ENCODE measurements around the gene PANX3. TPM values are rescaled to one million over a fixed set of nuclear protein-coding genes. Genes with fewer than 3 reads are reported as not detected.

The PANX3 gene
- total and polyA plus RNA-seq, 2 of the 13 experiments (the other 11 are each of a cell fraction or from before 2014, with no cell fraction given): not detected

DNA sequence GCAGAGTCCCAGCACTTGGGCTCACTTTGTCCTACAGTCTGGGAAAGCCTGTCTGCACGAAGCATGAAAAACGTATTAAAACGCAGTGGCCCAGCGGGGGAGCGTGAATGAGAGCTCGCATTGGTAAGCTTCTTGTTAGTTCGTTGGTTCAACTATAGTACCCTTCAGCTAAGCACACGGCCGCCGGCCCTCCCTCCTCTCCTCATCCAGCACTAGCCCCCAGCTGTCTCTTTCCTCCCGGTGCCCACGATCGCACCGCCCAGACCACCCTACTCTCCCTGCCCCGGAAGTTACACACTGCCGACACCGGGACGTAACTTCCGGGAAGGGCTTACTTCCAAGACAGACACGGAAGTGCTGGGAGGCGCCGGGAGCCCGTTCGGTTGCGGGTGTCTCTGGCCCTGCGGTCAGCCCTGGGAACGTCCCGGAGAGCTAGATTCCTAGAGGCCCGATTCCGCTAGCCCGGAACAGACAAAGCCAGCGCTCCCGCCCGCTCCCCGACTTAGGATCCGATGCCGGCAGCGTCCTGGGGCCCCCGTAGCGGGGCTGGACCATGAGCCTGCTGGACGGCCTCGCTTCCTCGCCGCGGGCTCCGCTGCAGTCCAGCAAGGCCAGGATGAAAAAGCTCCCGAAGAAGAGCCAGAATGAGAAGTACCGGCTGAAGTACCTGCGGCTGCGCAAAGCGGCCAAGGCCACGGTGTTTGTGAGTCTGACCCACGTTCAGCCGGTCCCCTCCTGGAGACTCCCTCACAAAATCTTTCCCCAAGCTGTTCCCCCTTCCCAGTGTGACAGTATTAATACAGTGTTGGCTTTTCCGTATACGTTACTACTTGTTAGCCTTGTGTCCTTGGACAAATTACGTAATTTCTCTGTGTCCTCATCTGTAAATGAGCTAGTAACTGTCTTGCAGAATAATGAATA is 11.6 kb downstream of the PANX3 start, which contains the start of gene TBRG1 (continued):
- TF ChIP-seq ATF7 (IDR thresholded peaks at IDR 0.05) (no peak), ATF7 (CRISPR knock-in tag; IDR thresholded peaks at IDR 0.05) (peak; percentile 56; the same call in 1 of the 2 replicates), SOX6 (IDR thresholded peaks at IDR 0.05) (no peak), SOX6 (CRISPR knock-in tag; IDR thresholded peaks at IDR 0.05) (peak; percentile 73), ZNF550 (CRISPR knock-in tag; IDR thresholded peaks at IDR 0.05; ENCODE audit: borderline replicate concordance) (no peak), NCOA5 (CRISPR knock-in tag; IDR thresholded peaks at IDR 0.05) (no peak), U2AF2 (IDR thresholded peaks at IDR 0.05; ENCODE audit: low read depth, low read length) (0 out of 2 replicates have a peak, but pooled peaks have one; percentile 57), SRSF1 (optimal IDR thresholded peaks at IDR 0.05; ENCODE audit: low read depth, low read length) (peak; percentile 98), SALL1 (CRISPR knock-in tag; IDR thresholded peaks at IDR 0.05) (peak; percentile 70), ZFP90 (CRISPR knock-in tag; IDR thresholded peaks at IDR 0.05; ENCODE audit: borderline replicate concordance) (peak; percentile 77; the same call in 1 of the 2 replicates), ZNF746 (CRISPR knock-in tag; IDR thresholded peaks at IDR 0.05) (peak; percentile 68; the same call in 1 of the 2 replicates), ZFP36L1 (CRISPR knock-in tag; IDR thresholded peaks at IDR 0.05) (no peak), MAFK (conservative IDR thresholded peaks at IDR 0.05 in 1 of 2, IDR thresholded peaks at IDR 0.05 in 1 of 2; ENCODE audit: low read length in 2 of 2) (no peak), XBP1 (CRISPR knock-in tag; IDR thresholded peaks at IDR 0.05) (no peak), ZNF562 (CRISPR knock-in tag; IDR thresholded peaks at IDR 0.05; ENCODE audit: borderline replicate concordance) (no peak), ZNF557 (CRISPR knock-in tag; IDR thresholded peaks at IDR 0.05) (peak; percentile 24; the same call in 1 of the 2 replicates)
- TF ChIP-seq, protein P1, sequence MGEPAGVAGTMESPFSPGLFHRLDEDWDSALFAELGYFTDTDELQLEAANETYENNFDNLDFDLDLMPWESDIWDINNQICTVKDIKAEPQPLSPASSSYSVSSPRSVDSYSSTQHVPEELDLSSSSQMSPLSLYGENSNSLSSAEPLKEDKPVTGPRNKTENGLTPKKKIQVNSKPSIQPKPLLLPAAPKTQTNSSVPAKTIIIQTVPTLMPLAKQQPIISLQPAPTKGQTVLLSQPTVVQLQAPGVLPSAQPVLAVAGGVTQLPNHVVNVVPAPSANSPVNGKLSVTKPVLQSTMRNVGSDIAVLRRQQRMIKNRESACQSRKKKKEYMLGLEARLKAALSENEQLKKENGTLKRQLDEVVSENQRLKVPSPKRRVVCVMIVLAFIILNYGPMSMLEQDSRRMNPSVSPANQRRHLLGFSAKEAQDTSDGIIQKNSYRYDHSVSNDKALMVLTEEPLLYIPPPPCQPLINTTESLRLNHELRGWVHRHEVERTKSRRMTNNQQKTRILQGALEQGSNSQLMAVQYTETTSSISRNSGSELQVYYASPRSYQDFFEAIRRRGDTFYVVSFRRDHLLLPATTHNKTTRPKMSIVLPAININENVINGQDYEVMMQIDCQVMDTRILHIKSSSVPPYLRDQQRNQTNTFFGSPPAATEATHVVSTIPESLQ (CRISPR knock-in tag; conservative IDR thresholded peaks at IDR 0.05): 0 out of 2 replicates have a peak, but pooled peaks have one; percentile 53
- TF ChIP-seq, protein P2, sequence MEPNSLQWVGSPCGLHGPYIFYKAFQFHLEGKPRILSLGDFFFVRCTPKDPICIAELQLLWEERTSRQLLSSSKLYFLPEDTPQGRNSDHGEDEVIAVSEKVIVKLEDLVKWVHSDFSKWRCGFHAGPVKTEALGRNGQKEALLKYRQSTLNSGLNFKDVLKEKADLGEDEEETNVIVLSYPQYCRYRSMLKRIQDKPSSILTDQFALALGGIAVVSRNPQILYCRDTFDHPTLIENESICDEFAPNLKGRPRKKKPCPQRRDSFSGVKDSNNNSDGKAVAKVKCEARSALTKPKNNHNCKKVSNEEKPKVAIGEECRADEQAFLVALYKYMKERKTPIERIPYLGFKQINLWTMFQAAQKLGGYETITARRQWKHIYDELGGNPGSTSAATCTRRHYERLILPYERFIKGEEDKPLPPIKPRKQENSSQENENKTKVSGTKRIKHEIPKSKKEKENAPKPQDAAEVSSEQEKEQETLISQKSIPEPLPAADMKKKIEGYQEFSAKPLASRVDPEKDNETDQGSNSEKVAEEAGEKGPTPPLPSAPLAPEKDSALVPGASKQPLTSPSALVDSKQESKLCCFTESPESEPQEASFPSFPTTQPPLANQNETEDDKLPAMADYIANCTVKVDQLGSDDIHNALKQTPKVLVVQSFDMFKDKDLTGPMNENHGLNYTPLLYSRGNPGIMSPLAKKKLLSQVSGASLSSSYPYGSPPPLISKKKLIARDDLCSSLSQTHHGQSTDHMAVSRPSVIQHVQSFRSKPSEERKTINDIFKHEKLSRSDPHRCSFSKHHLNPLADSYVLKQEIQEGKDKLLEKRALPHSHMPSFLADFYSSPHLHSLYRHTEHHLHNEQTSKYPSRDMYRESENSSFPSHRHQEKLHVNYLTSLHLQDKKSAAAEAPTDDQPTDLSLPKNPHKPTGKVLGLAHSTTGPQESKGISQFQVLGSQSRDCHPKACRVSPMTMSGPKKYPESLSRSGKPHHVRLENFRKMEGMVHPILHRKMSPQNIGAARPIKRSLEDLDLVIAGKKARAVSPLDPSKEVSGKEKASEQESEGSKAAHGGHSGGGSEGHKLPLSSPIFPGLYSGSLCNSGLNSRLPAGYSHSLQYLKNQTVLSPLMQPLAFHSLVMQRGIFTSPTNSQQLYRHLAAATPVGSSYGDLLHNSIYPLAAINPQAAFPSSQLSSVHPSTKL (CRISPR knock-in tag; IDR thresholded peaks at IDR 0.05): peak; percentile 56
- TF ChIP-seq, protein P3, sequence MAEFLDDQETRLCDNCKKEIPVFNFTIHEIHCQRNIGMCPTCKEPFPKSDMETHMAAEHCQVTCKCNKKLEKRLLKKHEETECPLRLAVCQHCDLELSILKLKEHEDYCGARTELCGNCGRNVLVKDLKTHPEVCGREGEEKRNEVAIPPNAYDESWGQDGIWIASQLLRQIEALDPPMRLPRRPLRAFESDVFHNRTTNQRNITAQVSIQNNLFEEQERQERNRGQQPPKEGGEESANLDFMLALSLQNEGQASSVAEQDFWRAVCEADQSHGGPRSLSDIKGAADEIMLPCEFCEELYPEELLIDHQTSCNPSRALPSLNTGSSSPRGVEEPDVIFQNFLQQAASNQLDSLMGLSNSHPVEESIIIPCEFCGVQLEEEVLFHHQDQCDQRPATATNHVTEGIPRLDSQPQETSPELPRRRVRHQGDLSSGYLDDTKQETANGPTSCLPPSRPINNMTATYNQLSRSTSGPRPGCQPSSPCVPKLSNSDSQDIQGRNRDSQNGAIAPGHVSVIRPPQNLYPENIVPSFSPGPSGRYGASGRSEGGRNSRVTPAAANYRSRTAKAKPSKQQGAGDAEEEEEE (CRISPR knock-in tag; IDR thresholded peaks at IDR 0.05; ENCODE audit: borderline replicate concordance): no peak
- TF ChIP-seq, protein P4, sequence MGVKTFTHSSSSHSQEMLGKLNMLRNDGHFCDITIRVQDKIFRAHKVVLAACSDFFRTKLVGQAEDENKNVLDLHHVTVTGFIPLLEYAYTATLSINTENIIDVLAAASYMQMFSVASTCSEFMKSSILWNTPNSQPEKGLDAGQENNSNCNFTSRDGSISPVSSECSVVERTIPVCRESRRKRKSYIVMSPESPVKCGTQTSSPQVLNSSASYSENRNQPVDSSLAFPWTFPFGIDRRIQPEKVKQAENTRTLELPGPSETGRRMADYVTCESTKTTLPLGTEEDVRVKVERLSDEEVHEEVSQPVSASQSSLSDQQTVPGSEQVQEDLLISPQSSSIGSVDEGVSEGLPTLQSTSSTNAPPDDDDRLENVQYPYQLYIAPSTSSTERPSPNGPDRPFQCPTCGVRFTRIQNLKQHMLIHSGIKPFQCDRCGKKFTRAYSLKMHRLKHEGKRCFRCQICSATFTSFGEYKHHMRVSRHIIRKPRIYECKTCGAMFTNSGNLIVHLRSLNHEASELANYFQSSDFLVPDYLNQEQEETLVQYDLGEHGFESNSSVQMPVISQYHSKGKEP (CRISPR knock-in tag; IDR thresholded peaks at IDR 0.05): no peak
